Kidney (tissue), 14 donors: Measurements from ENCODE around the gene SPATS2L. TPM values are rescaled to one million over a fixed set of nuclear protein-coding genes. Genes with fewer than 3 reads are reported as not detected.

Experiments
- DNase-seq, 5 donors: peaks; one replicate each; pipeline ENCODE4 v3.0.0-alpha.2; 2013 to 2020
- FAIRE-seq: peaks from 2 replicates; lab custom pipeline; 2012; peaks lifted over from hg19 to GRCh38; lab: Jason Lieb, UNC
- H3K27ac ChIP-seq, 2 donors: one replicate each; pipeline ENCODE4 v1.7.0; 2013; ENCODE audit warnings: low read depth in 2 of 2, low read length in 2 of 2, inconsistent platforms in 1 of 2
- H3K27me3 ChIP-seq: one replicate; pipeline ENCODE4 v1.7.1; 2013; ENCODE audit warnings: low read length, inconsistent platforms; ENCODE audit not compliant: control insufficient read depth, insufficient read depth
- H3K36me3 ChIP-seq, 3 donors: one replicate each; pipeline versions ENCODE4 v1.7.0 to v1.7.1; 2013; ENCODE audit warnings: low read length in 3 of 3, control low read depth in 1 of 3, inconsistent platforms in 1 of 3; ENCODE audit not compliant: insufficient read depth in 3 of 3, control insufficient read depth in 2 of 3
- H3K4me1 ChIP-seq, 3 donors: one replicate each; pipeline versions ENCODE4 v1.7.0 to v1.7.1; 2013; ENCODE audit warnings: low read length in 3 of 3, inconsistent platforms in 1 of 3, low read depth in 1 of 3; ENCODE audit not compliant: control insufficient read depth in 2 of 3, insufficient read depth in 2 of 3
- H3K4me3 ChIP-seq, 3 donors: one replicate each; pipeline versions ENCODE4 v1.7.0 to v1.8.1; 2013; ENCODE audit warnings: low read length in 3 of 3, control low read depth in 1 of 3, inconsistent platforms in 1 of 3
- H3K9ac ChIP-seq, 3 donors: one replicate each; pipeline versions ENCODE4 v1.7.0 to v1.7.1; 2013; ENCODE audit warnings: low read length in 3 of 3, control low read depth in 1 of 3, inconsistent platforms in 1 of 3
- H3K9me3 ChIP-seq, 3 donors: one replicate each; pipeline versions ENCODE4 v1.7.0 to v1.7.1; 2013; ENCODE audit warnings: low read length in 3 of 3, control low read depth in 1 of 3, inconsistent platforms in 1 of 3; ENCODE audit not compliant: control insufficient read depth in 2 of 3, insufficient read depth in 1 of 3
- CTCF ChIP-seq: IDR thresholded peaks from 3 replicates; pipeline ENCODE4 v1.5.1; 2012; ENCODE audit warnings: mild to moderate bottlenecking, moderate library complexity, borderline replicate concordance; ENCODE audit not compliant: insufficient read depth; ENCODE audit errors: extremely low read depth
- intact Hi-C: fragments of 100-400 bp; cut with DNase I; formaldehyde crosslinking; loops from one replicate; pipeline ENCODE4 v1.11.1; 2022
- polyA plus RNA-seq: library from polyadenylated mRNA; stranded (reverse); fragments of 350-450 nt; fragmentation: Illumina TruSeq; extraction: RNeasy Lipid Tissue Mini Kit (QIAGEN cat#74804); gene quantifications from one replicate; pipeline ENCODE4 v1.2.3, GENCODE V29; 2014; ENCODE audit warnings: low read depth, low replicate concordance; ENCODE audit not compliant: insufficient read depth
- total RNA-seq: library from RNA; stranded (reverse); fragmentation: NEBNext Ultra II Directional; extraction: Animal tissue kit (Norgen Biotek cat#: 25700); gene quantifications from one replicate; pipeline ENCODE4 v1.2.1, GENCODE V29; 2021
- donor health status: control.
- donor health status: control.
- donor health status: control.
- donor health status: control.
- donor health status: control.
- donor health status: DM: yes; HTN: yes; CAD: no.
- donor health status: Normal renal cell carcinoma (clear cell type).

SPATS2L gene
- total and polyA plus RNA-seq, 2 donors from 2014 or later: 86.1 to 166 TPM

- FAIRE-seq (no peak), DNase-seq (no peak)
- Histone ChIP-seq H3K9me3 (no peaks in the 10 kb centered on the region), H3K36me3 (no peaks in the 10 kb centered on the region), H3K4me3 (no peak overlapping the region), H3K27ac (no peak overlapping the region), H3K9ac (no peak overlapping the region), H3K27me3 (no peaks in the 10 kb centered on the region), H3K4me1 (peaks cover 0 to 5% (median 0%) of the 10 kb centered on the region in 3 donors)
- no peak for TF ChIP-seq CTCF
- intact Hi-C loops: no loop called here
Observed at GRCh38 chr2:200298816-200299215, 7.7 kb upstream of the SPATS2L start.

GRCh38 chr2:200300065-200300464 is 6.4 kb upstream of the SPATS2L start:
- peaks cover 0 to 5% (median 0%) of the 10 kb centered on the region in 3 donors for H3K4me1 ChIP-seq
- H3K4me3 ChIP-seq: no peak overlapping the region
- H3K27ac ChIP-seq: no peak overlapping the region
- no peaks in the 10 kb centered on the region for H3K36me3 ChIP-seq
- intact Hi-C loops: loop anchor here (10.0 kb wide), 2 partner anchors 185 to 315 kb away; no protein-coding TSS in a partner anchor
- FAIRE-seq (no peak), DNase-seq (no peak)
- H3K9me3 ChIP-seq: no peaks in the 10 kb centered on the region
- no peaks in the 10 kb centered on the region for H3K27me3 ChIP-seq
- H3K9ac ChIP-seq: no peak overlapping the region
- no peak for TF ChIP-seq CTCF

- H3K9me3 ChIP-seq: no peaks in the 10 kb centered on the region
- DNase-seq (no peak), FAIRE-seq (no peak)
- intact Hi-C loops: loop anchor here (10.0 kb wide), 2 partner anchors 184 to 316 kb away; no protein-coding TSS in a partner anchor
- no peak for TF ChIP-seq CTCF
- H3K4me1 ChIP-seq: peaks cover 0 to 5% (median 0%) of the 10 kb centered on the region in 3 donors
- no peaks in the 10 kb centered on the region for H3K27me3 ChIP-seq
- no peaks in the 10 kb centered on the region for H3K36me3 ChIP-seq
- no peak overlapping the region for H3K4me3 ChIP-seq
- no peak overlapping the region for H3K27ac ChIP-seq
- no peak overlapping the region for H3K9ac ChIP-seq
Observed at GRCh38 chr2:200300638-200301314, 5.7 kb upstream of the SPATS2L start.
